GM21737 (cell line): Measurements from ENCODE around the gene HAO1.
A peak's percentile ranks its signal among the peaks of the same experiment; 100 is the strongest.
"Not testable (repeated sequence)": the region's sequence is repeated elsewhere in the genome, so short reads cannot be mapped to it uniquely, and the experiment has no call there.

Source experiments
- ATAC-seq: cut with Tn5 transposase; IDR thresholded peaks from one replicate; pipeline ENCODE4 v1.9.1; 2021; ENCODE audit warnings: mild to moderate bottlenecking, moderate library complexity; ENCODE audit not compliant: unreplicated experiment

The HAO1 gene

DNA sequence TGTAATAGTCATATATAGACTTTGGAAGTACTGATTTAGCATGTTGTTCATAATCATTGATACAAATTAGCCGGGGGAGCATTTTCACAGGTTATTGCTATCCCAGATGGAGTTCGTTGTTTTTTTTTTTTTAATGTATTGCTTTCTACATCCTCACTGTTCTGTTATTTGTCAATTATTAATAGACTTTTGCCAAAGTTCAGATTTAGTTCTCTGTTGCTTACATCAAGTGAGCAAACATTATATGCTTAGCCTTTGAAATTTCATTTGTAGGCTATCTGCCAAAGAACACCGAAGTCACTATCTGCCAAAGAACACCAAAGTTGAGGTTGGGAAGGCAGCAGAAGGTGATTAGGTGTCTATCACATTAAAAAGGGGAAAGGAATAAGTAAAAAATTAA is at the start of gene HAO1:
TSS of gene HAO1 (minus strand) at position 118 of the 400 bp plus-strand sequence. CDS start at position 82, 36 bp downstream.
- no peak for ATAC-seq

DNA sequence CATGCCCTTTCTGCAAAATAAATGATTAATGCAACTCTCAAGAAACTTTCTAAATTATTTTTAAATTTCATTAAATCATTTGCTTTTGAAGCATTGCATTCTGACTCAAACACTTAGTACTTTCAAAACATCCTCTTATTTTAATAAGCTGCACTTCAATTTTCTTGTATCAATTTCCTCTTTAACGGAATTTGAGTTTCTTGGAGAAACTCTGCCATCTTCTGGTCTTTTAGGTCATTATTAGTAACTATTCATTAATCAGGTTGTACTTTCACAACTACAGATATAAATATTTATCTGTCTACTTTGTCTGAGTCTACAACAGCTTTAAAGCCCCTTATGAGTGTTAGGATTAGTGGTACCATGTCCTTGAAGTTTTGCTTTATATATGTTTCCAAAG is 49.1 kb upstream of the HAO1 start:
- no peak for ATAC-seq

GRCh38 chr20:7985916-7986315 is 45.7 kb upstream of the HAO1 start:
- ATAC-seq = no peak

DNA sequence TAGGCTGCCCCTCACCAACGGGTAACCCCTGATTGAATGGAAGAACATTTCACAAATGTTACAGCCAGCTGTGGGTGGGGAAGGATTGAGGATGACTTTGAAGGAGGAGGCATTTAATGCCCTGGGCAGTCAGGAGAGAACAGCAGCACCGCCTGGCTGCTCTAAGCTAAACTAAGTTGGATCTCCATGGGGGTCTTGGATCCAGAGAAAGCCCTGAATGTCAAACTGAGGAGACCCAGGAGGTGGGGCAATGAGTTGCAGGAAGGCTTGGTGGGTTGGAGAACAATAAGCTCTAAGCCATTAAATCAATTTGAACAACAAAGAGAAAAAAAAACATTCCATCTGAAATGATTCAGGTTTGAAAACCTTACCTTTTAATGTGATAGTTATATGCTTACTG is 43.9 kb upstream of the HAO1 start:
- no peak for ATAC-seq

- no peak for ATAC-seq
Measured at GRCh38 chr20:7981374-7981773, 41.1 kb upstream of the HAO1 start.

DNA sequence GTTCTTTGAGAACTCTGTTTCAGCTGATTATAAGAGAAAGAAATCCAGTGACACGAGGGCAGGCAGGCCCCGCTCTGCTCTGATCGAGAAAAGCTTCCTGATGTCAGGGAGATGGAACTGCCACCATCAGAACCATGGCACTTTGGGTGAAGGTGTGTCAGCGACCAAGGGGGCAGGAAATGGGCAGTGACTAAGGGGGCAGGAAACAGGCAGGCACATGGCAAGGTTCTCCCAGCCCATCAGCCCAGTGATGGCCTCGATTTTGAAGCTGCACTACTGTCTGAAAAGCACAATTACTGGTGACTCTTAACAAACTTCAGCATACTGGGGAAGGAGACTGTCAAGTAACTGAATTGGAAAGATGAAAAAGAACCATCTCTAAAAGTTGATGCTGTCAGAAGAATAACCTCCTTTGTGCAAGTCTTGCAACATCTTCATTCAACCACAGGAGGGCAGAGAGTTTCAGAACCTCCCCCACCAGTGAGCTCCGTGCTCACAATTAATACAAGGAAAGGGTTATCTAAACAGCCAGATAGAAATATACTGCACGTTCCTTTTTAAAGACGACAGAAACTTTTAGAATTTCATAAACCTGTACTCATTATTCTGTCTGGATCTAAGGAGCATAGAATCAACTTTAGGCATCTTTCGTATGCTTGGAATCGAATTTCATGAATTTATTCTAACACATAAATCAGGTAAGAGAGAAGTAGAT is 40.2 kb upstream of the HAO1 start:
- peak; percentile 82 for ATAC-seq

DNA sequence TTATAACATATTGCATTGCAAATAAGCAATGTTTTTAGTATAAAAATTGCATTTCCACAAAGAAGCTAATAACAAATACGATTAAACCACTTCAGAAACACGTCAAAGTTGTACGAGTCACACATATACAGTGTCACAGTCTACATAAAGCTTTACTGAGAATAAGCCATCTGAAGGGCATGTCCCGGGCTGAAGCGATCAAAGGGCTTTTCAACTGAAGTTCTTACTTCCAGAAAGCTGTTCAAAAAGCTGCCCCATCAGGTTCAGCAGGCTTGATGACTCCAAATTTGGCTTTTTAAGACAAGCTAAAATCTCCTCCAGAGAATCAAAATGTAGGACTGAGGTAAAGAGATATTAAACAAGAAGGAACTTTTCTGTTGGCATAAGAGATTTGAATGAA is 37.5 kb upstream of the HAO1 start:
- no peak for ATAC-seq

GRCh38 chr20:7975851-7976414 is 35.7 kb upstream of the HAO1 start:
- ATAC-seq = no peak

- ATAC-seq = no peak
Measured at GRCh38 chr20:7974785-7975435, 34.7 kb upstream of the HAO1 start.

GRCh38 chr20:7971536-7972280 is 31.4 kb upstream of the HAO1 start:
- no peak for ATAC-seq

- no peak for ATAC-seq
Measured at GRCh38 chr20:7967199-7967844, 27.1 kb upstream of the HAO1 start.

- ATAC-seq = no peak
Measured at GRCh38 chr20:7966176-7966575, 25.9 kb upstream of the HAO1 start.

DNA sequence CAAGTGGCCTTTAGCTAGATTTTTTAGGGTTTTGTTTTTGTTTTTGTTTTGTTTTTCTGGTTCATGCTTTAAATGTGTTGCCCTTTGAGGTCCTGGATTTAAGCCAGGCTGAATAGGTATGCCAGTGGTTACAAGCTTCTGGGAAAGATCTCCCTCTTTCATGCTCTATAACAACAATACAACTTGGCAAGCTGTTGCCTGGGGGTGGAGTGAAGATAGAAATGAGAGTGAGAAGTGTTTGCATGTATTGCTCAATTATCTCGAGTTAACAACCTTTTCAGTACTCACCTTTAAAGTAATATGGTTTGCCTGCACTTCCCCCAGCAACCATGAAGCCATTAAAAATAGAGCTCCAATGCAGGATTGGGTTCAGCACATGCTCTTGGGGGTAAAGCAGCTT is 19.2 kb upstream of the HAO1 start:
- no peak for ATAC-seq

DNA sequence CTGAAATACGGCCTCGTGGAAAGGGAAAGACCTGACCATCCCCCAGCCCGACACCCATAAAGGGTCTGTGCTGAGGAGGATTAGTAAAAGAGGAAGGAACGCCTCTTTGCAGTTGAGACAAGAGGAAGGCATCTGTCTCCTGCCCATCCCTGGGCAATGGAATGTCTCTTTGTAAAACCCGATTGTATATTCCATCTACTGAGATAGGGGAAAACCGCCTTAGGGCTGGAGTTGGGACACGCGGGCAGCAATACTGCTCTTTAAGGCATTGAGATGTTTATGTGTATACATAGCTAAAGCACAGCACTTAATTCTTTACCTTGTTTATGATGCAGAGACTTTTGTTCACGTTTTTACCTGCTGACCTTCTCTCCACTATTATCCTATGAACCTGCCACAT is 16.3 kb upstream of the HAO1 start:
- not testable (repeated sequence) for ATAC-seq

DNA sequence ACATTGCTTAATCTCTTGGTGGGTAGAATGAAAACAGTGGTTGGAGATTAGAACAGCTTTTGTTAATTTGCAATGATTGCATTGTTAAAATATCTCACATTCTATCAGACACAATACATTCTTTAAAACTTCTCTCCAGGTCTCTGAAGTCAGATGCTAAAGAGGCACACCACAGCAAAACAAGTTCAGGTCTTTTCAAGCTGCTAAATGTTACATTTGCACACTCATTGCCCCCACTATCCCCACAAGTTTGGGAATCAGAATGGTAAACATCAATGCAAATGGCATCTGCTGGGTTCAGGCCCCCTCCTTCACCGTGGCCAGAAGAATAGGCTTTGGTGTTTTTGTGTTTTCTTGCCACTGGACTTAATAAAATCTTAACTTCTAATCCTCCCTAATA is 10.1 kb upstream of the HAO1 start:
- ATAC-seq = no peak

GRCh38 chr20:7943891-7944290 is 3.6 kb upstream of the HAO1 start:
- no peak for ATAC-seq

DNA sequence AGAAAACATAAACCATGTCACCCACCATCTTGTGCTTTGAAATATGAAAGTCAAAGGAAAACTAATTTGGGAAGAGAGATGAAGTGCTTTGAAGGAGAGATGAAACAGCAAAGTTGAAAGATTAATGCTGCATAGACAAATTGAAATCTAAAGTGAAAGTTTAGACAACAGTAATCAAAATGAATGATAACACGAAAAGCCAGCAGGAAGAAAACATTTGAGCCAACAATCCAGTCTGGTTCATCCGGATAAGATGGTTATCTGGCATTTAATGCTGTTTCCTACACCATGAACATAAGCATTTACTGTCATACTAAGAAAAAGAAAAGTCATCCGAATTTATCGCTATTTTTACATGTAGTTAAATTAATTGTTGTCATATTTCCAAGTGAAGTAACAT is 595 bp downstream of the HAO1 start:
- no peak for ATAC-seq

DNA sequence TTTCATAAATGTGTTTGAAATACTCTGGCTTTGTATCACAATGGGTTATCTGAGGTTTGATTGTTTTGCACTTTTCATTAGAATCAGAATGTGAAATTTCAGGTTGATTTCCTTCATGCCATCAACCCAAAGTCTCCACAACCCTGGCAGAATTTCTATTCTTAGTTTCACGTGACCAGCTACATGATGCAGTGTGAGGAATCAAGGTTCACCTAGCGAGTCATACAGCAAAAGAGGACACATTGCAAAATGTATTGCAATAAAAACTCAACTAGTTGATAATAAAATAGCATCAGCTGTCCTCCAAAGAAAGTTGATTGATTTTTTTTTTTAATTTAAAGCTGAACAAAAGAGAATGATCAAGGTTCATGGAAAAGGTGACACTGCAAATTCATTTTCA is 2.2 kb downstream of the HAO1 start:
- ATAC-seq = no peak

GRCh38 chr20:7937328-7937727 is 2.9 kb downstream of the HAO1 start:
- ATAC-seq = no peak

DNA sequence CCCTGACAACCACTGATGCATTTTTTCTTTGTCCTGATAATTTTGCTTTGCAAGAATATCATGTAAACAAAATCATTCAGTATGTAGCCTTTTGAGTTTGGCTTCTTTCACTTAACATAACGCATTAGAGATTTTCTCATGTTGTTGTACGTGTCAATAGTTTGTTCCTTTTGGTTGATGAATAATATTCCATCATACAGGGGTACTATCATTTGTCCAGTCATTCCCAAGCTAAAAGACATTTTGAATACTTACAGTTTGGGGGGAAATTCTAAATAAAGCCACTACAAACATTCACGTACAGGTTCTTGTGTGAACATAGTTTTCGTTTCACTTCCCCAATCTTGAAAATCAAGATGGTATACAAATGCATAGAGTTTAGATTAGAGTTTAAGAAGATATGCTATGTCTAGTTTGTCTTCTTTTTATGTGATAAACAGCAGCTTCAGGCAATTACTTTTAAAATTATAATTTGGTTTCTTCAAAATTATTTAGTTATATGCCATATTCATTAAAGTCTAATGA is 5.2 kb downstream of the HAO1 start:
- no peak for ATAC-seq

GRCh38 chr20:7933346-7933745 is 6.9 kb downstream of the HAO1 start:
- no peak for ATAC-seq
